Left kidney (tissue), 2 donors: ENCODE data around the gene KCNN4. TPM values are rescaled to one million over a fixed set of nuclear protein-coding genes. Genes with fewer than 3 reads are reported as not detected.
"Not testable (repeated sequence)": the region's sequence is repeated elsewhere in the genome, so short reads cannot be mapped to it uniquely, and the experiment has no call there.

ENCODE experiments used
- DNase-seq: peaks from one replicate; pipeline ENCODE4 v3.0.0-alpha.2; 2013
- polyA plus RNA-seq: library from polyadenylated mRNA; unstranded; fragments of 120-200 nt; gene quantifications from one replicate; pipeline ENCODE4 v1.2.1, GENCODE V29; 2013; ENCODE audit not compliant: insufficient read length

The KCNN4 gene
- polyA plus RNA-seq, 1 donor = 1.6 TPM

DNA sequence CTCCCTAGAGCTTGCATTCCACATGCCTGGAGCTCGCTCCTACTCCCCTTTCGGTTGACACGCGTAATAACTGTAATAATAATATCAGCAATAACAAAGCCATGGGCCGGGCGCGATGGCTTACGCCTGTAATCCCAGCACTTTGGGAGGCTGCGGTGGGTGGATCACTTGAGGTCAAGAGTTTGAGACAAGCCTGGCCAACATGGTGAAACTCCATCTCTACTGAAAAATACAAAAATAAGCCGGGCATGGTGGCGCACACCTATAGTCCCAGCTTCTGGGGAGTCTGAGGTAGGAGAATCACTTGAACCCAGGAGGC lies 5.9 kb downstream of the KCNN4 start:
- not testable (repeated sequence) for DNase-seq

DNA sequence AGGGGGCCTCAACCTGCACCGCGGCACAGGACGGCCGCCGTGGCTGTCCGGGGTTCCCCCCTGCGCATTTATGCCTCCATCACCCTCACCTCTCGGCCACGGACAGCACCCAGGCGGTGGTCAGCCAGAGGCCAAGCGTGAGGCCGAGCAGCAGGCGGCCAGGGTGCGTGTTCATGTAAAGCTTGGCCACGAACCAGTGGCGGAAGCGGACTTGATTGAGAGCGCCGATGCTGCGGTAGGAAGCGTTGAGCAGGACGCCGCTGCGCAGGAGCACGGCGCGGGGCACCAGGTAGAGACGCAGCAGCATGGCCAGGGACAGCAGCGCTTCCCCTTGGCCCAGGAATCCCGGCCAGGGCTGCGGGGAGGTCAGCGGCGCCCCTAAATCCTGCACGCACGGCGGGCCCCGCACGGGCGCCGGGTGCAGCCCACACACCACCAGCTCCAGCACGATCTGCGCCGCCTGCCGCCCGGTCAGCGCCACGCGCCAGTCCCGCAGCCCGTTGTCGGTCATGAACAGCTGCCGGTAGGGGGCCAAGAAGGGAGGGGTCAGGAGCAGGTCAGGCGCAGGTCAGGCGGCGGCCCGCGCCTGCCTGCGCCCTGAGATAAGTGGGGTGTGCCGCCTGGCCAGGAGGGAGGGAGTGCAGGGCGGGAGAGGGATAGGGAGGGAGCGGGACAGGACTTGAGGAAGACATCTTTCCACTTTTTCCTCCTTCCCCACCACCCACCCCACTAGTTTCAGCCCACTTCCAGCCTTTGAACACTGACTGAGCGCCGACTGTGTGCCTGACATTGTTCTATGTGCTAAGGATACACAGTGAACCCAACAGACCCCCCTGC lies 6.5 kb downstream of the KCNN4 start:
- no peak for DNase-seq

DNA sequence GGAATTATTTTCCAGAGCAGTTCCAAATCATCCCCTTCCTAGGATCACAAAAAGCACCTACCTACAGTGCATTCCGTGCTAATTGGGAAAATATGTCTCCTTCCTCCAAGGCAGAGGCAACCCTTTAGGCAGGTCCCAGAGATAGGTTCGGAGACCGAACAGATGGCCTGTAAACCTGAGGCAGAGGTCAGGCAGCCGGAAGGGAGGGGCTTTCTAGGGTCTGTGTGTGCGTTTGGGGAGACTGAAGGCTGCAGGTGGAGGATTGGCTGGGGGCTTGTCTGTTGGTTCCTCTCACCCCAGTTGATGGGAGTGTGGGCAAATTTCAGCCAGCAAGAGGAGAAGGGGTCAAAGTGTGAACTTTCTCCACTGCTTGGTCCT lies 7.1 kb downstream of the KCNN4 start:
- no peak for DNase-seq

DNA sequence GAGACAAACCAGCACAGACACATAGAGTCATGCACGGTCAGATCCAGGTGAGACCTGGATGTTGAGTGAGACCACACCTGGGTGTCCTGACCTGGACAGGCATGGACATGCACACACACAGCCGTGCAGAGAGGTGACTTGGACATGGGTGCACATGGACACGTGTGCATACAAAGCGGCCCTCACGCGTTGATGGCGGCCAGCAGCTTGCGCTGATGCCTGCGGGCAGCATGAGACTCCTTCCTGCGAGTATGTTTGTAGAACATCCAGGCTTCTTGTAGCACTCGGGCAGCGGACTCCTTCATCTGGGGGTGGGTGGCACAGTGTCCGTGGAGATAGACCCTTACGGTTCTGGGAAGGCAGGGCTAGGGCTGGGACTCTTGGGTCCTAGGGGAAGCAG lies 11.5 kb downstream of the KCNN4 start:
- DNase-seq = no peak

DNA sequence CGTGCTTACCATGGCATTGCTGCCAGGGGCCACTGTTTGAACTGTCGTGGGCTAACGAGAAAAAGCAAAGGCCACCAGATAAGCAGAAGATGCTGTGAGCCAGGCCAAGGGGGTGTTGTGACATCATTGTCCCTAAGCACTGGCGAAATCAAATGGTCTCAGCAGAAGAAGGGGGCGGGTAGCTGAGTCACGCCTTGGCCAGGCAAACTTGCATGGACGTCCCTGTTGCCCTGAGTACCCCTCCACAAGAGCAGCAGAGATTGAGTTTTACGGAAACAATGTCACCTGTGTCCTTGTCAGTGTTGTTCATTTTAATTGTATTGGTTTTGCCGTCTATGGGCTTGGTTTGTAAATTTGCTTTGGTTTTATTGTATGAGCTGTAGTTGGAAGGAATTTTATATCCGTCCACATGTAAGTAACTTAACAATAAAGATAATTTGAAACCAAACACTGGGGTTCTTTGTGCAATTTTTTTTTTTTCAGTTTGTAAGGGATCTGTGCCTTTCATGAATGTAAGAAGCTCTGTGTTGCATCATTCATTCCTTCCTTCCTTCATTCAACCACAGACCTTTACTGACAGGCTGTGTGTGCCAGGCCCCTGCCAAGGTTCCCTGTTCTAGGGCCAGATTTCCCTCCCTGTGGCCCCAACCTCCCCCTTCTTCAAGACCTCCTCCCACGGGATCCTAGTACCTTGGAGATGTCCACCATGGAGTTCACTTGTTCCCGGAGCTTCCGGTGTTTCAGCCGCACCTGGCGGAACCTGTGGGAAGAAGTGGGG lies 12.3 kb downstream of the KCNN4 start:
- DNase-seq = no peak

DNA sequence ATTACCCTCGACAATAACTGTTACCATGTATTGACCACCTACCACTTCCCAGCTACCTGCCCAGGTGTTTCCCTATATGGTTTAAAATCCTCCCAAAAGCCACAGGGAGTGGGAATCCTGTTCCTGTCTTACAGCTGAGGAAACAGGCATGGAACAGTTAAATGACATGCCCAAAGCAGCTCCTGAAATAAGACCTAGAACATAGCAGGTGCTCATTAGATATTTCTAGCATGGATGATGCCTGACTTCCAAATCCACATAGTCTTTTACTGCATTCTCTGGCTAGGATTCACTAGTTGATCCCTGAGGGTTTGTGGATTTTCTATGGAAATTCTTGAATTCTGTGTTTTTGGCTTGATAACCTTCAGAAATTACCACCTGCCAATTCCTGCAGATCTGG lies 13.0 kb downstream of the KCNN4 start:
- no peak for DNase-seq

DNA sequence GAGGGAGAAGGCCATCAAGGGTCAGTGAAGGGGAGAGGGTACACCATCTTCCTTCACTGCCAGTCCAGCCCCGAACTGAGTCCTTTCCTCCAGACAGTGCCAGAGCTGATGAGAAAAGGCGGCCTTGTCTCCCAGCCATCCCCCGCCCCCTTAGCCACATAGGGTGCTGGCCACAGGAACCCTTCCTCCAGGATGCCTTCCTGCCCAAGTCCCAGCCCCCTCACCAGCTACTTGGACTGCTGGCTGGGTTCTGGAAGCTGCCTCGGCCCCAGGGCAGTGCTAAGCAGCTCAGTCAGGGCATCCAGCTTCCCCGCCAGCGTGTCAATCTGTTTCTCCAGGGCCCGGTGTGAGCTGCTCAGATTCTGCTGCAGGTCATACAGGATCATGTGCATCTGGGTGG lies 13.5 kb downstream of the KCNN4 start:
- DNase-seq = no peak

DNA sequence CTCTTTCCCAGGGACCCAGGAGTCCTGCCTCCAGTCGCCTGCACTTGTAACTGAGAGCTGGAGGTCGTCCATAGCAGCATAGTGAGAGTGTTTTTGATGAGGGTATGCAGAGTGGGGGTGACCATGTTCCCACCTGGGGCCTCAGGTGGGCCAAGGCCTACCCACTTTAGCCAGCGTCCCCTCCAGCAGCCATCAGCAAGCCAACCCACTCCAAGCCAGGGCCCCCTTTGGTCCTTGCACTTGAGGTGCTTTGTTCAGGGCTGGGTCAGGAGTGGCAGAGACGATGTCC lies 14.1 kb downstream of the KCNN4 start:
- no peak for DNase-seq

DNA sequence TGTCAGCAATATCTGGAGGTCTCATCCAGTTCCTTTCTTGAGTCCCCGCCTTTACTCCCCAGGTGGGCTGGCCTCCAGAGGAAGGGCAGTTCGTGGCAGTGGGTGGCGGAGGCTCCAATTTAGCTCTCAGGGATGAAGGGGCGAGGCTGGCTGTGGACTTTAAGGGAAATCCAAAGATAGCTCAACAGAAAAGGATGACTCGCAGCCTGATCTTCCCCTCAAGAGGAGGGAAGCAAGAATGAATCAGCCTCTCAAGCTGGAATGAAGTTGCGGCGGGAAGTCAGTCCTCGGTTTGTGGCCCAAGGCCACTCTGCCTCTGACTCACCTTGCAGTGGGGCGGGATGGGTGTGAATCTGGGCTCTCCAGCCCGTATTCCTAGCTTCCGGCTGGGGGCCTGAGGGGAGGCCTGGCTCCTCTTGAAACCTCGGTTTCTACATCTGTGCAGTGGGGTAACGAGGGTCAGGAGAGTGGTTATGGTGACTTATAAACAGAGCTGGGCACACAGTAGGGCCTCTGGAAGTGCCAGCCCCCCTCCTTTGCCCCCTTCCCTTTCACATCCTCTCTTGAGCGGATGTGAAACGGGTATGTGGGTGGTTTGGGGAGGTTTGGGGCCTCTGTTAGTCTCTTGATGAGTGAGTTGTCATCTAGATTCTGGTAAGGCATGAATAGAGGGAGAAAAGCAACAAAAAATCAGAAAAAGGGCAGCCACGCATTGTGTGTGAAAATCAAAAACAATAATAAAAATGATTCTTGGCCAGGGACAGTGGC lies 15.5 kb downstream of the KCNN4 start:
- no peak for DNase-seq

DNA sequence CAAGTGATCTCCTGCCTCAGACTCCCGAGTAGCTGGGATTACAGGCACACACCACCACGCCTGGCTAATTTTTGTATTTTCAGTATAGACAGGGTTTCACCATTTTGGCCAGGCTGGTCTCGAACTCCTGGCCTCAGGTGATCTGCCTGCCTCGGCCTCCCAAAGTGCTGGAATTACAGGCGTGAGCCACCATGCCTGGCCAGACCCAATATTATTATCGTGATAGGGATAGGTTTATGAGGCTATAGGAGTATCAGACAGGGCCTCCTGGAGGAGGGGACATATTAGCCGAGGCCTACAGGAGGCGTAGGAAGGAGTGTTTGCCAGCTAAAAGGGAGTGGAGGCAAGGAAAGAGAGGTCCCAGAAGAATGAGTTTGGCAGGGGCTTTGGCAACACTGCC lies 16.1 kb downstream of the KCNN4 start:
- DNase-seq = not testable (repeated sequence)

DNA sequence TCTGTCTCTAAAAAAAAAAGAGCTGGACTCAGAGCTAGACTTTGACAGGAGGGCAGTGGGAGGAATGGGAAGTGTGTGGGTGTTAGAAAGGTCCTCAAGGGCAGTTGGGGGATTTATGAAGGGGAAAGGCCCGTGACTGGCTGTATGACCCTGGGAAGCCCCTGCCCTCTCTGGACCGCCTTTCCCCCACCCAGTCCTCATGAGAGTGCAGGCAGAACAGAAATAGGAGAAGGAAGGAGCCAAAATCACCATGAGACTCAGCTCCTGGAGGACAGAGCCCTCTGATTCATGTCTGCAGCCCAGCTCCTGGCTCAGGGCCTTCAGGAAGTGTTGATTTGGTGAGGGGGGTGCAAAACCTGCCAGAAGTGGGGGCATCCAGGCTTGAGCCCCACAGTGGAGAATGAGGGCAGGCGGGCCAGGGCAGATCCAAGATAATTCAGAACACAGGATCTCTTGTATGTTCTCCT lies 17.3 kb downstream of the KCNN4 start:
- no peak for DNase-seq

DNA sequence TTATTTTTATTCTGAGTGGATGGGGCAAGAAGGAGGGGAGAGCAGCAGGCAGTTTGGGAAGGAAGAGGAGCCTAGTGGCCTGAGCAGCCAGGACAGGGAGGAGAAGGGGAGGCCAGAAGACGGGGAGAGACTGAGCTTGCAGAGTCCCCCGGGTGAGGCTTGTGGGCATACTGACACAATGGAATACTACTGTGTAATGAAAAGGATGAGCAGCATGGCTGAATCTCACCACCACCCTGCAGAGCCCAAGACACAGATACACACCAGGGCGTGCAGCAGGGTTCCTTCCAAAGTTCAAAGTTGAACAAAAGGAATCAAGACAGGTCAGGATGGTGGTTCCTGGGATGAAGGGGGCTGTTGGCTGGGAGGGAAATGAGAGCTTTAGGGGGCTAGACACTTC lies 18.0 kb downstream of the KCNN4 start:
- DNase-seq = no peak

DNA sequence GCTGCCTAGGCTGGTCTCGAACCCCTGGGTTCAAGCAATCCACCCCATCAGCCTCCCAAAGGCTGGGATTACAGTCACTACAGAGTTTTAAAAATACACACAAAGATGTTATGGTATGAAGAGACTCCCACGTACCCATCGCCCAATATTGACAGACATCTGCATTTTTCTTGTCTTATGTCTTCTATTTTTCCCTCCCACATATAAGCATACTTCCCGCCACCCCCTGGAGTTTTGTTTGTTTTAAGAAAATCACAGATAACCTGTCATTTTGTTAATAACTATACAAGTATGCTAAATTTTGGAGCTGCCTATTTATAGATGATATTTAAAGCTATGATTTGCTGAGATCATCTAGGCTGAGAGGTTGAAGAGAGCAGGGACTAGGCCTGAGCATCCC lies 19.8 kb downstream of the KCNN4 start:
- DNase-seq = no peak

DNA sequence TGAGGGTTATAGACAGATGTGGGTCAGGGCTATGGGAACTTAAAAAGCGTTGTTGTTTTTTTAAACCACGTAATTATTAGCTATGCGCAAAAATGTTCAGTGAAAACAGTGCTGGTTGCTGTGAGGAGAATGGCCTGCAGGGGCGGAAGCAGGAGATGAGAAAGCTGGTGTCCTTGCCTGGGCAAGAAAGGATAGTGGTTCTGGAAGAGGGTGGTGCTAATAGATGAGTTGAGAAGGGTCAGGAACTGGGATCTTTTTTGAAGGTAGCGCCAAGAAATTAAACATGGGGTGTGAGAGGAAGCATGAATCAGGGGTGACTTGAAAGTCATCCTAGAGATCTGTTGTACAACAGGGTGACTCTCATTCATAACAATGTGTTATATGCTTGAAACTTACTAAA lies 21.3 kb downstream of the KCNN4 start:
- DNase-seq = no peak

DNA sequence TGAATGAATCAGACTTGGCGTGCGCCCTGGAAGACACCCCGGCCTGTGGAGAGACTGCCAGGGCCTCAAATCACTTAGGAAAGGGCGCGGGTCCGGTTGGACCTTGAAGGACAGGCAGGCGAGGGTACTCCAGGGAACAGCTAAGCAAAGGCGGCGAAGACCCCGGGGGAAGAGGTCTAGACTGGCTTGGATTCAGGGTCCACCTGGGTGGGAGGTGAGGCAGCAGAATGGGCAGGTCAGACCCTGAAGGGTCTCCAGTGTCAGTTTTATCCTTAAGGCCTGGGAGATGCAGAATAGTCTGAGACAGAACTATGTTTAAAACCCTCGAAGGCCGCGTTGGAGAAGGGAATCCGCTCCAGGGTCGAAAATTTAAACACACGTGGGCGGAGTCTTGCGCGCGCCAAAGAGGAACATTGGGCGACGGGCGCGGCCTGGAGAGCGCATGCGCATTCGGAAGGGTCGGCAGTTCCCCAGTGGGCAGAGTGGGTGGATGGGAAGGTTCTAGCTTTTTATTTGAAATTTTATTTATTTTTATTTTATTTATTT lies 25.4 kb downstream of the KCNN4 start:
- DNase-seq = peak; percentile 78

DNA sequence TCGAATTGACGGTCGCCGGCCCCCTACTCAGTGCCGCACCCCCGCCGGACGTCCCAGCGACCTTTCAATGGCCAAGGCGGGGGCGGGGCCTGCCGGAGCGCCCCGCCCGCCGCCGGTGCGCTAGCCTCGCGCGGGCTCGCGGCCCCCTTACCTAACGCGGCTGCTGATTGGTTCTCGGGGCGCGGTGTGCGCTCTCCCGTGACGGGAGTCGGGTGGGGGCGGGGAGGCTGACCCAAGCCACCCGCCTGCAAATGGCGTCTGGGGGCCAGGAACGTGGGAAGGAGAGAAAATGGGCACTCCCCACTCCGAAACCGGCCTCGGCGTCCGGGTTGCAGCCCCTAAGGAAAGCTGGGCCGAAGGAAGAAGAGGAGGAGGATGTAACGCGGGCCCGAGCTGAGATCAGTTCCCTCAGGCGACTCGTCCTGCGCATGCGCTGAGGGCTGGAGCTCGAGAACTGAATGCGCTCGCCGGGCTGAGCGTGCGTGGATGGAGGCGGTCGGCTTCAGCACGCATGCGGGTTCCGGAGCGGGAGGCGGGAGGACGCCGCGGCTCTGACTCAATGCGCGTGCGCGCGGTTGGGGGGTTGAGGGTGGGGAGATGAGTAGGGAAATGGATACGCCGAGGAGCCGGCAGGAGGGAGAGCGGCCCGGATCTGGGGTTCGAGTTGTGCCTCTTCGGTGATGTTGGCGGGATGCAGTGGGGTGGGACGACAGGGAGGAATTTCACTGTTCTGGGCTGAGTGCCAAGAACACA lies 26.1 kb downstream of the KCNN4 start, which contains the start of gene SMG9:
TSS of gene SMG9 (minus strand) at position 460 of the 753 bp plus-strand sequence. CDS start 4,221 bp downstream, outside the sequence.
- DNase-seq = peak; percentile 97

DNA sequence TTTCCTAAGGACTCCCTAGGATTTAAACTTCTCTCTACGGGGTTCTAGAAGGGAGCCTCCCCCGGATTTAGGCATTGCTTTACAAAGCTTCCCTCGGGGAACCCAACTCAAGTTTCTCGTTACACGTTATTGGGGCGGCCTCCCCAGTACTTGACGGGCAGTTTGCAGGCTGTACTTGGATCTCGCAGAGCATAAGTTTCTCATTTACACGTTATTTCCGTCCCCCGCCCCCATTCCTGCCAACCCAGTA lies 26.6 kb downstream of the KCNN4 start:
- DNase-seq = no peak

DNA sequence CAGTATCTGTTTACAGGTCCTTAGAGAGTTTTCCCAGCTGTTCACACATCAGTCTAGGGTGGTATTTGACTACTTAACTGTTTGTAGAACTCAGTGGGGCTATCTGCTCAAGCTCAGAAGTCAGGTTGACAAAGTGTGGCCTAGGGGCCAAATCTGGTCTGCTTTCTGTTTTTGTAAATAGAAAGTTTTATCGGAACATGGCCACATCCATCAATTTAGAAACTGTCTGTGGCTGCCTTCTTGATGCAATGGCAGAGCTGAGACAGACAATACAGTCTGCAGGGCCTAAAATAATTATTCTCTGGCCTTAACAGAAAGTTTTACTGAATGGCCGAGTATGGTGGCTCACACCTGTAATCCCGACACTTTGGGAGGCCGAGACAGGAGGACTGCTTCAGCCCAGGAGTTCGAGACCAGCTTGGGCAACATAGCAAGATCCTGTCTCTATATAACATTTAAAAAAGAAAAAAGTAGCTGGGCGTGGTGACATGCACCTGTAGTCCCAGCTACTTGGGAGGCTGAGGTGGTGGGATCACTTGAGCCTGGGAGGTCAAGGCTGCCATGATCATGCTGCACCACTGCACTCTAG lies 28.4 kb downstream of the KCNN4 start:
- no peak for DNase-seq

DNA sequence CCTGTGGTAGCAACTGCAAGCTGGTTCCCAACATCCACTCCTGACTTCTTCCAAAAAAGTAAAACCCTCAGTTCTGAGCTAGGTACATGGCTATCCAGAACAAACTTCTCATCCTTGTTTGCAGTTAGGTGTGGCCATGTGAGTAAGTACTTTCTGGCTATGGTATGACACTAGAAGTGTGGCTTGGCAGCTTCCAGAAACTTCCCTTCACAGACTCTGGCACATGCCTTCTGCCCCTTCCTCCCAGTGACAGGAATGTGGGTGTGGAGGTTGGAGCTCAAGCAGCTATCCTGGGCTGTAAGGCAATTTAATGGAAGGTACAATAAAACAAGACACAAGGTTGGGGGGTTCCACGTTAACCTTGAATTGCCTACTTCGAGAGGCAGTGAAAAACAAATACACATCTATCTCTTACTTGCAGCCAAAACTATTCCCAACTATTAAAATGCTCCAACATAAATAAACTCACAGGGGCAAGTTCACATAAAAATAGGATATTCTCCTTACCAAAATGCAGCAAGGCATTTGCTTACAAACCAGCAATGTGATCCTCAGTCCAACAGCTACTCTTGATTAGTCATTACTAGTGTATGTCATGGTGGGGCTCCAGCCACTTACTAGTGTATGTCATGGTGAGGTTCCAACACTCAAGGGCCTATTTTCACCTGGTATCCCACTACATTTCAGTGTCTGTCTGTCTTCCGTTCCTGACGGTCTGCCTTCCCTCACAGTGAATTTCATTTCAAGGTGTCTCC lies 29.1 kb downstream of the KCNN4 start:
- DNase-seq = no peak

DNA sequence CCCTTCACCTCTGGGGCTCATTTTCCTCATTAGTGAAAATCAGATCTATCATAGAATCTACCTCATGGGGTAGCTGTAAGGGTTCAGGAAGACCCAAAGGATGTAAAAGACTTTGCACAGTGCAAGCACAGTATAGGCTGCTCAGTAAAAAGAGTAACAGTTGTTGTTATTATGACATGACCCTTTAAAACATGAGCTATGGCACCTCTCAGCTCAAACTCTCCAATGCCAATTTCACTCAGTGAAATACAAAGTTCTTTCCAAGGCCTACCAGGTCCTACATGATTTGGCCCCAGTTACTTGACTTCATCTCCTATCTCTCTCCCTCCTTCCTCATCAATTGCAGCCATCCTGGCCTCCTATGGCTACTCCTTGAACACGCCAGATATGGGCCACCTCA lies 30.9 kb downstream of the KCNN4 start:
- no peak for DNase-seq

DNA sequence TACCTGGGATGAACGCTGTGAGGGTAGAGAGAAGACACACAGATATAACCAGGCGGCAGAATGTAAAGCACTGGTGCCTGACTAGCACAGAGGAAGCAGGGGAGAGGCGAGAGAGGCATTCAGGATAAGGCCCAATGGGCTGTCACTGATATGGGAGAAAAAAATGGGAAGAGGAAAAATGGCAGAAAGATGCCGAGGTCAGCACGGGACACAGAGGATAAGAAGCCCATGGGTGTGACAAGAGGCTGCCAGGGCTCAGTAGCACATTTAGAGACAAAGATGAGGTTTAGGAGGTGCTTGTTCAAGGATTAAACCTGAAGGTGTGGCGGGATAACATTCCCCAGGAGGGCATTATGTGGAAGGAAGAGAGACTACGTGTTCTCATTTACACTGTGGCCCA lies 31.6 kb downstream of the KCNN4 start:
- DNase-seq = no peak
